ENCODE measurements around the gene LRRC53. TPM values are rescaled to one million over a fixed set of nuclear protein-coding genes. Genes with fewer than 3 reads are reported as not detected.
A peak's percentile ranks its signal among the peaks of the same experiment; 100 is the strongest.

The LRRC53 gene
- total RNA-seq, 2 experiments from 2014 or later, result not detected

GRCh38 chr1:74513411-74514300 is 1.2 kb upstream of the LRRC53 start:
- H3K27ac Mint-ChIP-seq, result no peak overlapping the region
- H3K36me3 Mint-ChIP-seq, result no peaks in the 10 kb centered on the region
- ATAC-seq (ENCODE audit: low read depth) (no peak), DNase-seq (no peak)
- POLR2A ChIA-PET, result no interaction called here
- H3K9me3 Mint-ChIP-seq, result no peaks in the 10 kb centered on the region
- no peaks in the 10 kb centered on the region for H3K4me1 Mint-ChIP-seq
- H3K27me3 Mint-ChIP-seq, result peaks cover 2% of the 10 kb centered on the region
- H3K4me3 Mint-ChIP-seq, result no peak overlapping the region

GRCh38 chr1:74508449-74508848 is 4.0 kb downstream of the LRRC53 start:
- POLR2A ChIA-PET, result no interaction called here
- H3K9me3 Mint-ChIP-seq, result no peaks in the 10 kb centered on the region
- ATAC-seq (ENCODE audit: low read depth), result no peak
- no peak overlapping the region for H3K27ac Mint-ChIP-seq
- H3K27me3 Mint-ChIP-seq, result peaks cover 2% of the 10 kb centered on the region
- H3K4me3 Mint-ChIP-seq, result no peak overlapping the region
- no peaks in the 10 kb centered on the region for H3K4me1 Mint-ChIP-seq
- DNase-seq, result no peak
- H3K36me3 Mint-ChIP-seq, result no peaks in the 10 kb centered on the region

GRCh38 chr1:74505928-74506710 is 6.3 kb downstream of the LRRC53 start:
- POLR2A ChIA-PET, result no interaction called here
- no peaks in the 10 kb centered on the region for H3K4me1 Mint-ChIP-seq
- no peak overlapping the region for H3K4me3 Mint-ChIP-seq
- DNase-seq, result no peak
- no peaks in the 10 kb centered on the region for H3K27me3 Mint-ChIP-seq
- no peak overlapping the region for H3K27ac Mint-ChIP-seq
- H3K36me3 Mint-ChIP-seq, result no peaks in the 10 kb centered on the region
- H3K9me3 Mint-ChIP-seq, result no peaks in the 10 kb centered on the region
- ATAC-seq (ENCODE audit: low read depth), result no peak

- DNase-seq (no peak), ATAC-seq (ENCODE audit: low read depth) (no peak)
- Mint-ChIP-seq H3K9me3 (no peaks in the 10 kb centered on the region), H3K27me3 (no peaks in the 10 kb centered on the region), H3K27ac (no peak overlapping the region), H3K4me1 (no peaks in the 10 kb centered on the region), H3K36me3 (no peaks in the 10 kb centered on the region), H3K4me3 (no peak overlapping the region)
- POLR2A ChIA-PET, result no interaction called here
Measured at GRCh38 chr1:74504933-74505512, 7.4 kb downstream of the LRRC53 start.

- Mint-ChIP-seq H3K27me3 (no peaks in the 10 kb centered on the region), H3K27ac (no peak overlapping the region), H3K4me1 (no peaks in the 10 kb centered on the region), H3K4me3 (no peak overlapping the region), H3K9me3 (no peaks in the 10 kb centered on the region), H3K36me3 (no peaks in the 10 kb centered on the region)
- POLR2A ChIA-PET, result no interaction called here
- DNase-seq (peak; percentile 31), ATAC-seq (ENCODE audit: low read depth) (peak; percentile 76)
Measured at GRCh38 chr1:74504125-74504932, 8.1 kb downstream of the LRRC53 start.

GRCh38 chr1:74502858-74503257 is 9.6 kb downstream of the LRRC53 start:
- H3K4me3 Mint-ChIP-seq, result no peak overlapping the region
- no peaks in the 10 kb centered on the region for H3K4me1 Mint-ChIP-seq
- no peak for ATAC-seq (ENCODE audit: low read depth)
- POLR2A ChIA-PET, result no interaction called here
- no peak for DNase-seq
- no peaks in the 10 kb centered on the region for H3K27me3 Mint-ChIP-seq
- H3K27ac Mint-ChIP-seq, result no peak overlapping the region
- H3K9me3 Mint-ChIP-seq, result no peaks in the 10 kb centered on the region
- no peaks in the 10 kb centered on the region for H3K36me3 Mint-ChIP-seq

GRCh38 chr1:74502432-74502831 is 10.0 kb downstream of the LRRC53 start:
- Mint-ChIP-seq H3K4me3 (no peak overlapping the region), H3K27me3 (no peaks in the 10 kb centered on the region), H3K36me3 (no peaks in the 10 kb centered on the region), H3K9me3 (no peaks in the 10 kb centered on the region), H3K27ac (no peak overlapping the region), H3K4me1 (no peaks in the 10 kb centered on the region)
- no peak for DNase-seq
- no peak for ATAC-seq (ENCODE audit: low read depth)
- POLR2A ChIA-PET, result no interaction called here

GRCh38 chr1:74498901-74499300 is 13.5 kb downstream of the LRRC53 start:
- ATAC-seq (ENCODE audit: low read depth) (no peak), DNase-seq (no peak)
- Mint-ChIP-seq H3K4me3 (no peak overlapping the region), H3K9me3 (no peaks in the 10 kb centered on the region), H3K36me3 (no peaks in the 10 kb centered on the region), H3K27me3 (no peaks in the 10 kb centered on the region), H3K4me1 (no peaks in the 10 kb centered on the region), H3K27ac (no peak overlapping the region)
- POLR2A ChIA-PET, result no interaction called here

GRCh38 chr1:74496669-74497068 is 15.7 kb downstream of the LRRC53 start:
- POLR2A ChIA-PET, result no interaction called here

GRCh38 chr1:74486036-74486435 is 26.4 kb downstream of the LRRC53 start:
- POLR2A ChIA-PET, result no interaction called here
- no peaks in the 10 kb centered on the region for H3K36me3 Mint-ChIP-seq
- no peak overlapping the region for H3K4me3 Mint-ChIP-seq
- no peaks in the 10 kb centered on the region for H3K9me3 Mint-ChIP-seq
- ATAC-seq (ENCODE audit: low read depth), result no peak
- H3K27ac Mint-ChIP-seq, result no peak overlapping the region
- no peaks in the 10 kb centered on the region for H3K27me3 Mint-ChIP-seq
- H3K4me1 Mint-ChIP-seq, result no peaks in the 10 kb centered on the region
- DNase-seq, result no peak

More at GRCh38 chr1:74496669-74497068, 15.7 kb downstream of the LRRC53 start:
- no peaks in the 10 kb centered on the region for H3K36me3 Mint-ChIP-seq
- H3K27ac Mint-ChIP-seq, result no peak overlapping the region
- no peaks in the 10 kb centered on the region for H3K27me3 Mint-ChIP-seq
- ATAC-seq (ENCODE audit: low read depth), result no peak
- no peak overlapping the region for H3K4me3 Mint-ChIP-seq
- DNase-seq, result no peak
- H3K9me3 Mint-ChIP-seq, result no peaks in the 10 kb centered on the region
- H3K4me1 Mint-ChIP-seq, result no peaks in the 10 kb centered on the region

- Mint-ChIP-seq H3K27ac (no peak overlapping the region), H3K36me3 (no peaks in the 10 kb centered on the region), H3K9me3 (no peaks in the 10 kb centered on the region), H3K4me1 (no peaks in the 10 kb centered on the region), H3K4me3 (no peak overlapping the region), H3K27me3 (no peaks in the 10 kb centered on the region)
- POLR2A ChIA-PET, result no interaction called here
- ATAC-seq (ENCODE audit: low read depth), result no peak
- no peak for DNase-seq
Measured at GRCh38 chr1:74485622-74486021, 26.8 kb downstream of the LRRC53 start.

GRCh38 chr1:74481607-74482006 is 30.8 kb downstream of the LRRC53 start:
- DNase-seq (no peak), ATAC-seq (ENCODE audit: low read depth) (no peak)
- H3K27ac Mint-ChIP-seq, result no peak overlapping the region
- H3K36me3 Mint-ChIP-seq, result no peaks in the 10 kb centered on the region
- H3K27me3 Mint-ChIP-seq, result no peaks in the 10 kb centered on the region
- H3K4me3 Mint-ChIP-seq, result no peak overlapping the region
- POLR2A ChIA-PET, result no interaction called here
- no peaks in the 10 kb centered on the region for H3K4me1 Mint-ChIP-seq
- no peaks in the 10 kb centered on the region for H3K9me3 Mint-ChIP-seq

- H3K4me1 Mint-ChIP-seq, result no peaks in the 10 kb centered on the region
- no peak overlapping the region for H3K27ac Mint-ChIP-seq
- no peak for DNase-seq
- no peaks in the 10 kb centered on the region for H3K36me3 Mint-ChIP-seq
- no peaks in the 10 kb centered on the region for H3K9me3 Mint-ChIP-seq
- no peak for ATAC-seq (ENCODE audit: low read depth)
- POLR2A ChIA-PET, result no interaction called here
- no peaks in the 10 kb centered on the region for H3K27me3 Mint-ChIP-seq
- H3K4me3 Mint-ChIP-seq, result no peak overlapping the region
Measured at GRCh38 chr1:74480068-74480467, 32.3 kb downstream of the LRRC53 start.

Measured in activated naive CD8-positive, alpha-beta T cell treated with anti-CD3 and anti-CD28 coated beads, Interleukin-2, amount 10 ng/mL, durations not matched to agents 7 days and 5 days (primary cell).